GM12878 (cell line): Measurements from ENCODE around the gene RPS26. TPM values are rescaled to one million over a fixed set of nuclear protein-coding genes. Genes with fewer than 3 reads are reported as not detected.

ENCODE experiments used
- EGR1 ChIP-seq, 2 experiments: IDR thresholded peaks; 1 replicate in 1 of 2; 2 replicates in 1 of 2; pipeline ENCODE4 v1.6.1; 2011 to 2012; ENCODE audit warnings: low read depth in 2 of 2, low read length in 2 of 2, borderline replicate concordance in 1 of 2, mild to moderate bottlenecking in 1 of 2, moderate library complexity in 1 of 2
- HCFC1 ChIP-seq: fragments of 150-350 bp; IDR thresholded peaks from 2 replicates; pipeline ENCODE4 v1.6.1; 2014; ENCODE audit warnings: low read length
- HDGF ChIP-seq: fragments of 450-650 bp; IDR thresholded peaks from 2 replicates; pipeline ENCODE4 v1.6.1; 2016; ENCODE audit warnings: antibody characterized with exemption
- MEF2B ChIP-seq: fragments of 450-650 bp; IDR thresholded peaks from 2 replicates; pipeline ENCODE4 v1.6.1; 2018; ENCODE audit warnings: mild to moderate bottlenecking, moderate library complexity; ENCODE audit not compliant: partially characterized antibody, poor library complexity, severe bottlenecking
- NBN ChIP-seq: fragments of 450-650 bp; IDR thresholded peaks from 2 replicates; pipeline ENCODE4 v1.6.1; 2016
- NFXL1 ChIP-seq: fragments of 450-650 bp; IDR thresholded peaks from 2 replicates; pipeline ENCODE4 v1.6.1; 2017; ENCODE audit warnings: antibody characterized with exemption, mild to moderate bottlenecking, borderline replicate concordance
- PAX8 ChIP-seq: fragments of 450-650 bp; IDR thresholded peaks from 2 replicates; pipeline ENCODE4 v1.6.1; 2017; ENCODE audit warnings: mild to moderate bottlenecking, moderate library complexity
- POLR2AphosphoS2 ChIP-seq: IDR thresholded peaks from 2 replicates; pipeline ENCODE4 v1.6.1; 2011; ENCODE audit warnings: low read depth, mild to moderate bottlenecking, low read length, improper control_type of control experiment, moderate library complexity
- RAD51 ChIP-seq: fragments of 450-650 bp; IDR thresholded peaks from 2 replicates; pipeline ENCODE4 v1.6.1; 2016; ENCODE audit warnings: moderate library complexity, mild to moderate bottlenecking, inconsistent platforms
- STAT1 ChIP-seq: fragments of 450-650 bp; conservative IDR thresholded peaks from 2 replicates; pipeline ENCODE4 v1.6.1; 2014; ENCODE audit warnings: antibody characterized with exemption, mild to moderate bottlenecking
- STAT3 ChIP-seq: IDR thresholded peaks from 2 replicates; pipeline ENCODE4 v1.6.1; 2011; ENCODE audit warnings: low read depth, low read length, improper control_type of control experiment
- ZSCAN29 ChIP-seq: fragments of 450-650 bp; IDR thresholded peaks from 2 replicates; pipeline ENCODE4 v1.6.1; 2017; ENCODE audit warnings: mild to moderate bottlenecking, moderate library complexity
- polyA plus RNA-seq, 11 experiments: library from polyadenylated mRNA; depleted of rRNA in 4 of 11; unstranded in 6 of 11; stranded (reverse) in 5 of 11; fragments of >200 nt; fragmentation: Nextera tagmentation in 4 of 11; fragmentation: Illumina TruSeq in 1 of 11; extraction: Ambion mirVana in 4 of 11; extraction: Trizol in 1 of 11; gene quantifications; 1 replicate in 1 of 11; 2 replicates in 10 of 11; pipeline versions ENCODE4 v1.2.1 to v1.2.3, GENCODE V29; 2011 to 2016; ENCODE audit warnings: inconsistent platforms in 2 of 11, missing spikeins in 2 of 11, low read depth in 1 of 11
- total RNA-seq, 4 experiments: library from RNA; depleted of rRNA in 3 of 4; stranded (reverse); fragments of >200 nt in 3 of 4; fragmentation: Illumina TruSeq in 1 of 4; extraction: Trizol in 1 of 4; gene quantifications; 2 replicates each; pipeline versions ENCODE4 v1.2.1 to v1.2.3, GENCODE V29; 2013 to 2021
- TF ChIP-seq, protein P1 (sequence below): fragments of 450-650 bp; IDR thresholded peaks from 2 replicates; pipeline ENCODE4 v1.6.1; 2018; ENCODE audit warnings: borderline replicate concordance, mild to moderate bottlenecking; ENCODE audit not compliant: partially characterized antibody

The RPS26 gene
- total and polyA plus RNA-seq, 10 of the 15 experiments (the other 5 are each of a cell fraction or from before 2014, with no cell fraction given), result 75.5 to 3,147 (median 881) TPM

DNA sequence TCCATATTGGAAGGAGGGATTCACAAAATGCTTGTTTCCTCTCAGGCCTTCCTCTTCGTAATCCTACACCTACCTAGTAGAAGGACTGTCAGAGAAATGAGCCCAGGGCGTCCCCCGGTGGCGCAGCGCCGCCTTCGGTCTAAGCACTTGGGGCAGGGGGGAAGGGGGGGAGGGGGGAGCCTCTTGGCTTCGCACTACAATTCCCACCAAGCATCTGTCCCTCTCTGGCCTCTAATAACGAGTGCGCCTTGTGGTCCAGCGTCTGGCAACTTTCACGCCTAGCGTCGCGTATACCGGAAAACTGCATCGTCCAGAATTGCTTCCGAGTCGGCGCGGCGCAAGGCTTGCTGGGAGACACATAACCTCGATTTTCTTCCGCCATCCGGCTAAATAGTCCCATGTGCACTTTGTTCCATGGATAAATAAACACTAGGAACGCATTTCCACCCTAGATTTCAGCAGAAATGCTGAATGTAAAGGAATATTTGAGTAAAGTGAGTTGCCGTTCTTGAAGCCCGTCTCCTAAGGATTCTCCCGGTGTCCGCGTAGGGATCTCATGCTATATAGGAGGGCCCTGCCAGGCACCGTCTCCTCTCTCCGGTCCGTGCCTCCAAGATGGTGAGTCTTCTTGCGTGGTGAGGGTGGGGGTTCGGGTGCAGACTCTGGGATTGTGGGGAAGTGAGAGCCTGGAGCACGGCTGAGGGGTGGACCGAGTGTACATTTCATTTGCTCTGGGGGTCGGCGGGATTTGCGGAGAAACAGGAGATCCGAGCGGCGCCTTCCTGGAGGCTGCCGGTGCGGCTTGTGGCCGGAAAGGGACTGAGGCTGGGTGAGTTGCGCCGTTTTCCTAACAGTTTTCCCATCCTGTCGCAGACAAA is at the start of gene RPS26 (continued):
- TF ChIP-seq STAT3 (no peak), RAD51 (peak; percentile 69; the same call in 1 of the 2 replicates), HCFC1 (peak; percentile 87), PAX8 (peak; percentile 84; the same call in 1 of the 2 replicates), ZSCAN29 (no peak), NBN (peak; percentile 96; the same call in 1 of the 2 replicates), MEF2B (peak; percentile 85), HDGF (no peak), POLR2AphosphoS2 (peak; percentile 98), NFXL1 (no peak), EGR1 (IDR thresholded peaks at IDR 0.05; ENCODE audit: borderline replicate concordance in 1 of 2, low read depth in 2 of 2, low read length in 2 of 2) (0 out of 3 replicates have a peak, but pooled peaks of 1 of the 2 experiments have one; percentile 35), STAT1 (peak; percentile 99; the same call in 1 of the 2 replicates)
- TF ChIP-seq, protein P1, sequence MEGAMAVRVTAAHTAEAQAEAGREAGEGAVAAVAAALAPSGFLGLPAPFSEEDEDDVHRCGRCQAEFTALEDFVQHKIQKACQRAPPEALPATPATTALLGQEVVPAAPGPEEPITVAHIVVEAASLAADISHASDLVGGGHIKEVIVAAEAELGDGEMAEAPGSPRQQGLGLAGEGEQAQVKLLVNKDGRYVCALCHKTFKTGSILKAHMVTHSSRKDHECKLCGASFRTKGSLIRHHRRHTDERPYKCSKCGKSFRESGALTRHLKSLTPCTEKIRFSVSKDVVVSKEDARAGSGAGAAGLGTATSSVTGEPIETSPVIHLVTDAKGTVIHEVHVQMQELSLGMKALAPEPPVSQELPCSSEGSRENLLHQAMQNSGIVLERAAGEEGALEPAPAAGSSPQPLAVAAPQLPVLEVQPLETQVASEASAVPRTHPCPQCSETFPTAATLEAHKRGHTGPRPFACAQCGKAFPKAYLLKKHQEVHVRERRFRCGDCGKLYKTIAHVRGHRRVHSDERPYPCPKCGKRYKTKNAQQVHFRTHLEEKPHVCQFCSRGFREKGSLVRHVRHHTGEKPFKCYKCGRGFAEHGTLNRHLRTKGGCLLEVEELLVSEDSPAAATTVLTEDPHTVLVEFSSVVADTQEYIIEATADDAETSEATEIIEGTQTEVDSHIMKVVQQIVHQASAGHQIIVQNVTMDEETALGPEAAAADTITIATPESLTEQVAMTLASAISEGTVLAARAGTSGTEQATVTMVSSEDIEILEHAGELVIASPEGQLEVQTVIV, result peak; percentile 90
